Measurements from ENCODE around the gene SNX25. TPM values are rescaled to one million over a fixed set of nuclear protein-coding genes. Genes with fewer than 3 reads are reported as not detected.

Gene SNX25
- polyA plus RNA-seq, 1 donor from 2014 or later: 6.4 TPM

DNA sequence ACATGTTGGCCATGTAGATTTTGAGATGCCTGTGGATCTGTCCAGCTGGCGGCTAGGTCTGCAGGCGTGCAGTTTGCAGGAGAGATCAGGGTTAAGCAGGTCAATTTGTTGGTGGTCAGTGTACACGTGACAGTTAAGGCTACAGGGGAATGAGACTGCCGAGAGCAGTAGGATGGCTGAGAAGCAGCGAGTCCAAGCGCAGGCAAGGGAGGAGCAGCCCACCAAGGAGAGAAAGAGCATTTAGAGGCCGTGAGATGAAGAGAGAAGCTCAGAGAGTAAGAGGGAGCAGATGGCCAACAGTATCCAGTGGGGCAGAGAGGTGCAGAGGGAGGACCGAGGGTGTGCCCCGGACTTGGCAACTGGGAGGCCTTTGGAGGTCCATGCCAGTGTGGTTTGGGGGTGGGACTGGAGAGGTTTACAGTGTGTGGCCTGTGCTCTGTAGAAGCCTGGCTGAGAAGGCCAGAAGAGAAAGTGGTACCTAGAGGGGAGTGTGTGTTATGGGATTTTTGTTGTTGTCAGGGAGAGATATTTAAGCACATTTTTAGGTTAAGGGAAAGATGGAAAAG is 18.4 kb downstream of the SNX25 start:
- no peaks in the 10 kb centered on the region for H4K20me1 ChIP-seq (ENCODE audit: insufficient read depth)

DNA sequence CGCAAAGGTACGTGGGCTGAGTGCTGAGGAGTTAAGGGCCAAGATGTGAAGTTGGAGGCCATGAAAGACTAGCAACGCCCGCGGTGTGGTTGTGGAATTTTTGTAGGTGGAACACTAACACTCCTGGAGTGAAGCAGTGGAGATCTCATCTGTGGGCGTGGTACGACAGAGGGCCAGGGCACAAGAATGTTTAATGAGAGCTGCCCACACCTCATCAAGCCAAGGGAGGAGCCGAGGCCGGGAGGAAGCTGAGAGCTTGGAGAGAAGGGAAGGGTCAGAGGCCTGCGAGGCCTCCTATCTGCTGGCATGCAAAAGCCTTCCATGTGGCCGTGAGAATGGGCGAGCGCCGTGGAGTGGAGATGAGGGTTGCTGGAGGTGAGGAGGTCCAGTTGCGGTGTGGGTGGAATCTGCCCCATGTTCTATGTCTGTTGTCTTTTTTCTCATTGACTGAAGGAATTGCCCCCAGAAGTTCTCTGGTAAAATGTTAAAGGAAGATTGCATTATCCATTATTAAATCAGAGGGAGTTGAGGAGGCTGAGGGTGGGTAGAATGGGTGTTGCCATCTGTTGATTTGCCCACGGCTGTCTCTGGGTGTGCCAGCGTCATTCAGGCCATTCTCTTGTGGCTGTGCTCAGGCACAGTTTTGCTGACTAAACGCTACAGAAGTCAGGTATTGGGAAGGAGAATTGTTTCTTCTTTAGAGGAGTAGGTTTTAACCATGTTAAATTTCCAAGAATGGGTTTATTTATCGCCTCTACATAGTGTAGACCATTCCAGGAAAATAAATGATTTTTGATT is 19.8 kb downstream of the SNX25 start:
- H2AFZ ChIP-seq (ENCODE audit: low read depth, low read length): no peak overlapping the region
- no peaks in the 10 kb centered on the region for H3K36me3 ChIP-seq (ENCODE audit: insufficient read depth, low read length)
- H4K20me1 ChIP-seq (ENCODE audit: insufficient read depth): no peaks in the 10 kb centered on the region
- H3K9me3 ChIP-seq (ENCODE audit: low read length): no peaks in the 10 kb centered on the region
- TF ChIP-seq CTCF (IDR thresholded peaks at IDR 0.05; ENCODE audit: poor library complexity, severe bottlenecking) (no peak), REST (IDR thresholded peaks at IDR 0.05; ENCODE audit: borderline replicate concordance) (no peak), SMC3 (conservative IDR thresholded peaks at IDR 0.05; ENCODE audit: poor library complexity) (no peak), MXI1 (conservative IDR thresholded peaks at IDR 0.05; ENCODE audit: poor library complexity, severe bottlenecking) (no peak), RAD21 (conservative IDR thresholded peaks at IDR 0.05) (no peak), TAF1 (IDR thresholded peaks at IDR 0.05; ENCODE audit: low read depth) (no peak), POLR2AphosphoS5 (IDR thresholded peaks at IDR 0.05) (no peak), EP300 (conservative IDR thresholded peaks at IDR 0.05; ENCODE audit: poor library complexity, severe bottlenecking) (no peak), EZH2 (IDR thresholded peaks at IDR 0.05; ENCODE audit: borderline replicate concordance, insufficient read depth, low read length, poor library complexity, severe bottlenecking) (no peak)
- H3F3A ChIP-seq (ENCODE audit: insufficient read depth, low read length, poor library complexity, severe bottlenecking): no peaks in the 10 kb centered on the region
- H3K27ac ChIP-seq (ENCODE audit: low read length): no peak overlapping the region
- H3K79me2 ChIP-seq (replicated peaks; ENCODE audit: insufficient read depth, low read length): no peaks in the 10 kb centered on the region
- H3K4me3 ChIP-seq (ENCODE audit: low read length): no peak overlapping the region
- no peak overlapping the region for H3K4me2 ChIP-seq (ENCODE audit: low read length)
- H3K27me3 ChIP-seq (ENCODE audit: insufficient read depth, low read depth, low read length): no peaks in the 10 kb centered on the region
- H3K9ac ChIP-seq (ENCODE audit: low read length): no peak overlapping the region
- no peaks in the 10 kb centered on the region for H3K9me2 ChIP-seq (ENCODE audit: insufficient read depth, low read length)

More for the DNA sequence above, 18.4 kb downstream of the SNX25 start:
- TF ChIP-seq EZH2 (IDR thresholded peaks at IDR 0.05; ENCODE audit: borderline replicate concordance, insufficient read depth, low read length, poor library complexity, severe bottlenecking): no peak
- Histone ChIP-seq H3K79me2 (replicated peaks; ENCODE audit: insufficient read depth, low read length) (no peaks in the 10 kb centered on the region), H3K36me3 (ENCODE audit: insufficient read depth, low read length) (no peaks in the 10 kb centered on the region), H3K9me2 (ENCODE audit: insufficient read depth, low read length) (no peaks in the 10 kb centered on the region), H2AFZ (ENCODE audit: low read depth, low read length) (no peak overlapping the region), H3K9me3 (ENCODE audit: low read length) (no peaks in the 10 kb centered on the region), H3F3A (ENCODE audit: insufficient read depth, low read length, poor library complexity, severe bottlenecking) (no peaks in the 10 kb centered on the region), H3K4me2 (ENCODE audit: low read length) (no peak overlapping the region), H3K9ac (ENCODE audit: low read length) (no peak overlapping the region), H3K4me3 (ENCODE audit: low read length) (no peak overlapping the region), H3K27ac (ENCODE audit: low read length) (no peak overlapping the region), H3K27me3 (ENCODE audit: insufficient read depth, low read depth, low read length) (no peaks in the 10 kb centered on the region)

Measured in neural cell (in vitro differentiated cells).